ENCODE results near the gene ATP1B3.

DNA sequence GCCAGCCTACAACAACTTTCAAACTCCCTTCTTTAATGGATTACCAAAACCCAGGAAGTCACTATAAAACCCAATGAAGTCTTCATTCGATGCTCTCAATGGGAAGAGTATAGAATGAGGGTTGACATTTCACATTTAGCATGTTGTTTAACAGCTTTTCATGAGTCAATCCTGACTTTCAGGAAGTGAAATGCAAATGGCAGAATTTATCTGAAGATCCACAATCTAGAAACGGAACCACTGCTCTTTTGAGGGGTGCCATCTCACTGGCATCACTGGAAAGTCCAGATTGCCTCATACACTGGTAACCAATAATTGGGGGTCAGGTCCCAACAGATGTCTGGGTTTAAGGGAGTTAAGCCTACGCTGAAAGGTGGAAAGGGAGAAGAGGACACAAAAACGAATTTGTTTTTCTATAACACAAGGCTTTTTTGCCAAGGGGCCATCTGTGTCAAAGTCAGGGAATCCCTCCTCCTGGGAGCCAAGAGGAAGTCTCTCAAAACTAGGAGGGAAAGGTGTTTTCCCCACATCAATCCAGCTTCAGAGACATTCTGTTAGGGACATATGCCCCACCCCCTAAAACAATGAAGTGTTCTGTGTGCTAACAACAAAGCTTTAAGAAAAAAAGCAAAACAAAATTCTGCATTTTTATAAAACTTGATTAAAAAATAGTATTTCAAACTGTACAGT, 12.0 kb upstream of the ATP1B3 start:
- TF ChIP-seq POLR2A (IDR thresholded peaks at IDR 0.05) (no peak), EP300 (IDR thresholded peaks at IDR 0.05) (no peak)
- TF ChIP-seq, protein P1, sequence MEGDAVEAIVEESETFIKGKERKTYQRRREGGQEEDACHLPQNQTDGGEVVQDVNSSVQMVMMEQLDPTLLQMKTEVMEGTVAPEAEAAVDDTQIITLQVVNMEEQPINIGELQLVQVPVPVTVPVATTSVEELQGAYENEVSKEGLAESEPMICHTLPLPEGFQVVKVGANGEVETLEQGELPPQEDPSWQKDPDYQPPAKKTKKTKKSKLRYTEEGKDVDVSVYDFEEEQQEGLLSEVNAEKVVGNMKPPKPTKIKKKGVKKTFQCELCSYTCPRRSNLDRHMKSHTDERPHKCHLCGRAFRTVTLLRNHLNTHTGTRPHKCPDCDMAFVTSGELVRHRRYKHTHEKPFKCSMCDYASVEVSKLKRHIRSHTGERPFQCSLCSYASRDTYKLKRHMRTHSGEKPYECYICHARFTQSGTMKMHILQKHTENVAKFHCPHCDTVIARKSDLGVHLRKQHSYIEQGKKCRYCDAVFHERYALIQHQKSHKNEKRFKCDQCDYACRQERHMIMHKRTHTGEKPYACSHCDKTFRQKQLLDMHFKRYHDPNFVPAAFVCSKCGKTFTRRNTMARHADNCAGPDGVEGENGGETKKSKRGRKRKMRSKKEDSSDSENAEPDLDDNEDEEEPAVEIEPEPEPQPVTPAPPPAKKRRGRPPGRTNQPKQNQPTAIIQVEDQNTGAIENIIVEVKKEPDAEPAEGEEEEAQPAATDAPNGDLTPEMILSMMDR (IDR thresholded peaks at IDR 0.05), result no peak

Measured in ovary (tissue), 3 donors.